ENCODE data around the gene SIPA1L3. TPM values are rescaled to one million over a fixed set of nuclear protein-coding genes. Genes with fewer than 3 reads are reported as not detected.

SIPA1L3 gene
- total RNA-seq, 1 experiment from 2014 or later: 19.9 TPM

DNA sequence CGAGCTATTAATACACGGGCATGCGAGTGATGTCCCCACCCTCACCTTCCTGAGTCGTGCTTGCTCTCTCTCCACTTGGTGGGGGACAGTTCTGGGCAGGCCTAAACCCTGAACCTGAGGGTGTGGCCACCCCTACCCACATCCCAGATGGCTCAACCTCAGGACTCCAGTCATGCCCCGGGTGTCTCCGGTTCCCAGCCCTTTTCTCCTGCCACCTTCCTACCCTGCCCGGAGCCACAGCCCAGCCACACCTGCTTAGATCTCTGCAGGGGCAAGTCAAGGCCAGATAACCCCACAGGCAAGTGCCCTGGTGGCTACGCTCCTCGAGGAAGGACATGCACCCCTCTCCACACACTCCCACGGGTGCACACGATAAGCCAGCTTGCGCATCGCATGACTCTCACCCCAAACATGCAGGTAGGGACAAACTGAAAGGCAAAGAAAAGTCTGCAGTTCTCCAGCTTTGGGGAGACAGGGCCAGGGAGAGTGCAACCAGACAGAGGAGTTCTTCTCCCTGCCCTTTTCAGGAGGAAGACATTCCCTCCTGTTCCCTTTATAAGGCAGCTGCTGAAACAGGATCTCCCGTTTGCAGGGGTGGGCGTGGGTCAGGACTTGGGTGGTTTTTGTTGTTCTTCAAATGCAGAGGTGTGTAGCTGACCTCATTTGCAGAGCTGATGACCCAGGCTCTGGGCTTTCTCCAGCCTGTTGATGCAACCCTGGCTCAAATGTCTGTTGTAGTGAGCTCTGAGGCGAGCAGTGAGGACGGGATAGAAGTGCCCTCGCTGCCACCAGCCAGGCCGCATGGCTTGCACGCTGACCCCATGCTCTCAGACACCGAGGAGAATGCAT, 228.4 kb downstream of the SIPA1L3 start:
- Histone ChIP-seq H3K27me3 (replicated peaks; ENCODE audit: insufficient read depth, low read depth, low read length, poor library complexity) (no peaks in the 10 kb centered on the region), H3K27ac (ENCODE audit: low read depth, low read length, poor library complexity, severe bottlenecking) (no peak overlapping the region), H3K4me3 (ENCODE audit: low read depth, low read length, poor library complexity, severe bottlenecking) (no peak overlapping the region), H3K4me1 (ENCODE audit: insufficient read depth, low read length, poor library complexity, severe bottlenecking) (no peaks in the 10 kb centered on the region), H3K9me3 (ENCODE audit: low read depth, low read length, poor library complexity, severe bottlenecking) (no peaks in the 10 kb centered on the region), H3K36me3 (ENCODE audit: insufficient read depth, low read length, poor library complexity, severe bottlenecking) (no peaks in the 10 kb centered on the region)
- CTCF ChIA-PET: no interaction called here
- no peak for DNase-seq (ENCODE audit: low spot score)
- POLR2A ChIA-PET (ENCODE audit: low non-redundant PET): no interaction called here
- intact Hi-C loops (cut with micrococcal nuclease; ENCODE audit: unreplicated experiment): no loop called here
- no peak for TF ChIP-seq EZH2 (IDR thresholded peaks at IDR 0.05; ENCODE audit: borderline replicate concordance, low read depth, low read length, poor library complexity, severe bottlenecking)
- TF ChIP-seq, protein P1, sequence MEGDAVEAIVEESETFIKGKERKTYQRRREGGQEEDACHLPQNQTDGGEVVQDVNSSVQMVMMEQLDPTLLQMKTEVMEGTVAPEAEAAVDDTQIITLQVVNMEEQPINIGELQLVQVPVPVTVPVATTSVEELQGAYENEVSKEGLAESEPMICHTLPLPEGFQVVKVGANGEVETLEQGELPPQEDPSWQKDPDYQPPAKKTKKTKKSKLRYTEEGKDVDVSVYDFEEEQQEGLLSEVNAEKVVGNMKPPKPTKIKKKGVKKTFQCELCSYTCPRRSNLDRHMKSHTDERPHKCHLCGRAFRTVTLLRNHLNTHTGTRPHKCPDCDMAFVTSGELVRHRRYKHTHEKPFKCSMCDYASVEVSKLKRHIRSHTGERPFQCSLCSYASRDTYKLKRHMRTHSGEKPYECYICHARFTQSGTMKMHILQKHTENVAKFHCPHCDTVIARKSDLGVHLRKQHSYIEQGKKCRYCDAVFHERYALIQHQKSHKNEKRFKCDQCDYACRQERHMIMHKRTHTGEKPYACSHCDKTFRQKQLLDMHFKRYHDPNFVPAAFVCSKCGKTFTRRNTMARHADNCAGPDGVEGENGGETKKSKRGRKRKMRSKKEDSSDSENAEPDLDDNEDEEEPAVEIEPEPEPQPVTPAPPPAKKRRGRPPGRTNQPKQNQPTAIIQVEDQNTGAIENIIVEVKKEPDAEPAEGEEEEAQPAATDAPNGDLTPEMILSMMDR (conservative IDR thresholded peaks at IDR 0.05; ENCODE audit: low read depth, low read length): no peak
- BruUV-seq (replicated peaks): no TSS peak

DNA sequence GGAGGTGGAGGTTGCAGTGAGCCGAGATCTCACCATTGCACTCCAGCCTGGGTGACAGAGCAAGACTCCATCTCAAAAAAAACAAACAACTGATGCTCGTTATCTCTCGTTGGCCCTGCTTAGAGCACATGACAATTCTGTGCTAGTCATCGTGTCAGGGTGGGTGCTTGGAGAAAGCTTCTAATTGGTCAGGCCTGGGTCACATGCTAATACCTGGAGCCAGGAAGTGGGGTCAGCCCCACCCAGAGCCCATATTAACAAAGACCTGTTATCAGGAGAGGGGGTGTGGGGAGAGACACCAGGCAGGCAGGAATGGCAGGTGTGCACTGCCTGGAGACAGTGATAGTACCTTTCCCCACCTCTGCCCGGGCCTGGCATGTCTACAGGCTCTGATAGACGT, 232.1 kb downstream of the SIPA1L3 start:
- Histone ChIP-seq H3K9me3 (ENCODE audit: low read depth, low read length, poor library complexity, severe bottlenecking) (no peaks in the 10 kb centered on the region), H3K4me3 (ENCODE audit: low read depth, low read length, poor library complexity, severe bottlenecking) (no peak overlapping the region), H3K4me1 (ENCODE audit: insufficient read depth, low read length, poor library complexity, severe bottlenecking) (no peaks in the 10 kb centered on the region), H3K27me3 (replicated peaks; ENCODE audit: insufficient read depth, low read depth, low read length, poor library complexity) (no peaks in the 10 kb centered on the region), H3K36me3 (ENCODE audit: insufficient read depth, low read length, poor library complexity, severe bottlenecking) (no peaks in the 10 kb centered on the region), H3K27ac (ENCODE audit: low read depth, low read length, poor library complexity, severe bottlenecking) (no peak overlapping the region)
- no TSS peak for BruUV-seq (replicated peaks)
- intact Hi-C loops (cut with micrococcal nuclease; ENCODE audit: unreplicated experiment): no loop called here
- DNase-seq (ENCODE audit: low spot score): no peak
- CTCF ChIA-PET: no interaction called here
- POLR2A ChIA-PET (ENCODE audit: low non-redundant PET): no interaction called here
- TF ChIP-seq, protein P1 (conservative IDR thresholded peaks at IDR 0.05; ENCODE audit: low read depth, low read length): no peak
- no peak for TF ChIP-seq EZH2 (IDR thresholded peaks at IDR 0.05; ENCODE audit: borderline replicate concordance, low read depth, low read length, poor library complexity, severe bottlenecking)

DNA sequence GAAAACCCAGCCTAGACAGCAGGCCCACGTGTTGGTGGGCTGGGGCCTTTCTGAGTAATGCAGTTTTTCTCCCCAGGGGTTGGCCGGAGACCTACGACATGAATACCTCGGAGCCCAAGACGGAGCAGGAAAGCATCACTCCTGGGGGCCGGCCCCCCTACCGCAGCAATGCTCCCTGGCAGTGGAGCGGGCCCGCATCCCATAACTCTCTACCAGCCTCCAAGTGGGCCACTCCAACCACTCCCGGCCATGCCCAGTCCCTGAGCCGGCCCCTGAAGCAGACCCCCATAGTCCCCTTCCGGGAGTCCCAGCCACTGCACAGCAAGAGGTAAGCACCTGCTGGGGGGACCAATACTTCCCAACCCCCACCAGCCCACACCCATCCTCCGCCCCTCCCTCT, 234.1 kb downstream of the SIPA1L3 start:
- BruUV-seq (replicated peaks): no TSS peak
- no peak overlapping the region for H3K27ac ChIP-seq (ENCODE audit: low read depth, low read length, poor library complexity, severe bottlenecking)
- no peaks in the 10 kb centered on the region for H3K4me1 ChIP-seq (ENCODE audit: insufficient read depth, low read length, poor library complexity, severe bottlenecking)
- intact Hi-C loops (cut with micrococcal nuclease; ENCODE audit: unreplicated experiment): loop anchor here (10.0 kb wide), 2 partner anchors 84 to 194 kb away; partner anchors contain the start of genes CATSPERG and DPF1
- no peaks in the 10 kb centered on the region for H3K9me3 ChIP-seq (ENCODE audit: low read depth, low read length, poor library complexity, severe bottlenecking)
- no peaks in the 10 kb centered on the region for H3K36me3 ChIP-seq (ENCODE audit: insufficient read depth, low read length, poor library complexity, severe bottlenecking)
- H3K4me3 ChIP-seq (ENCODE audit: low read depth, low read length, poor library complexity, severe bottlenecking): no peak overlapping the region
- no peak for DNase-seq (ENCODE audit: low spot score)
- CTCF ChIA-PET: no interaction called here
- POLR2A ChIA-PET (ENCODE audit: low non-redundant PET): no interaction called here
- TF ChIP-seq, protein P1 (conservative IDR thresholded peaks at IDR 0.05; ENCODE audit: low read depth, low read length): no peak
- H3K27me3 ChIP-seq (replicated peaks; ENCODE audit: insufficient read depth, low read depth, low read length, poor library complexity): no peaks in the 10 kb centered on the region

Measured in A673 (cell line).